ENCODE results near the gene SLC35F6. TPM values are rescaled to one million over a fixed set of nuclear protein-coding genes. Genes with fewer than 3 reads are reported as not detected.

Gene SLC35F6
- total and polyA plus RNA-seq, 9 of the 15 experiments (the other 6 are each of a cell fraction or from before 2014, with no cell fraction given): 11.9 to 47.3 (median 22.5) TPM

- TF ChIP-seq REST (IDR thresholded peaks at IDR 0.05; ENCODE audit: borderline replicate concordance) (peak; percentile 36; the same call in 1 of the 2 replicates), REST (CRISPR knock-in tag; IDR thresholded peaks at IDR 0.05; ENCODE audit: low read depth) (no peak), NCOA2 (IDR thresholded peaks at IDR 0.05; ENCODE audit: partially characterized antibody in 2 of 2) (no peak), BCOR (IDR thresholded peaks at IDR 0.05) (peak; percentile 78), PHF8 (IDR thresholded peaks at IDR 0.05; ENCODE audit: borderline replicate concordance, low read length) (peak; percentile 46; the same call in 1 of the 2 replicates), ZBTB49 (CRISPR knock-in tag; IDR thresholded peaks at IDR 0.05; ENCODE audit: borderline replicate concordance) (no peak), U2AF2 (optimal IDR thresholded peaks at IDR 0.05; ENCODE audit: low read depth, low read length) (no peak), ARID2 (IDR thresholded peaks at IDR 0.05) (no peak), GTF2A2 (tag; IDR thresholded peaks at IDR 0.05) (no peak), FOXK1 (CRISPR knock-in tag; IDR thresholded peaks at IDR 0.05; ENCODE audit: borderline replicate concordance) (no peak), HOXB6 (CRISPR knock-in tag; IDR thresholded peaks at IDR 0.05; ENCODE audit: borderline replicate concordance) (no peak), MBD2 (IDR thresholded peaks at IDR 0.05; ENCODE audit: borderline replicate concordance, low read depth) (peak; percentile 68), RB1 (IDR thresholded peaks at IDR 0.05; ENCODE audit: low read depth) (peak; percentile 57; the same call in 1 of the 2 replicates), HNRNPLL (IDR thresholded peaks at IDR 0.05; ENCODE audit: low read depth, low read length, poor library complexity, severe bottlenecking) (no peak), BHLHE40 (IDR thresholded peaks at IDR 0.05; ENCODE audit: low read length) (peak; percentile 99), MEIS2 (IDR thresholded peaks at IDR 0.05; ENCODE audit: partially characterized antibody) (peak; percentile 50)
Measured at GRCh38 chr2:26769089-26769761, 5.1 kb downstream of the SLC35F6 start (continued).

Measured in K562 (cell line).